Hepatocyte (in vitro differentiated cells): ENCODE results near the gene METTL25B.

Experiments
- EZH2 ChIP-seq: fragments of 200-600 bp; sonication (generic); IDR thresholded peaks from 2 replicates; pipeline ENCODE4 v1.6.1; 2016; ENCODE audit warnings: antibody characterized with exemption, mild to moderate bottlenecking, borderline replicate concordance
- EZH2phosphoT487 ChIP-seq: fragments of 200-600 bp; sonication (generic); IDR thresholded peaks from one replicate; pipeline ENCODE4 v1.6.1; 2018; ENCODE audit warnings: antibody characterized with exemption, mild to moderate bottlenecking, low read depth, moderate library complexity; ENCODE audit not compliant: unreplicated experiment, severe bottlenecking
- TF ChIP-seq, protein P1 (sequence below): fragments of 200-600 bp; sonication (generic); IDR thresholded peaks from 2 replicates; pipeline ENCODE4 v1.5.1; 2016; ENCODE audit warnings: antibody characterized with exemption, mild to moderate bottlenecking; ENCODE audit not compliant: poor library complexity

GRCh38 chr1:156744786-156745419 is 16.6 kb downstream of the METTL25B start:
- TF ChIP-seq EZH2: no peak
- TF ChIP-seq, protein P1, sequence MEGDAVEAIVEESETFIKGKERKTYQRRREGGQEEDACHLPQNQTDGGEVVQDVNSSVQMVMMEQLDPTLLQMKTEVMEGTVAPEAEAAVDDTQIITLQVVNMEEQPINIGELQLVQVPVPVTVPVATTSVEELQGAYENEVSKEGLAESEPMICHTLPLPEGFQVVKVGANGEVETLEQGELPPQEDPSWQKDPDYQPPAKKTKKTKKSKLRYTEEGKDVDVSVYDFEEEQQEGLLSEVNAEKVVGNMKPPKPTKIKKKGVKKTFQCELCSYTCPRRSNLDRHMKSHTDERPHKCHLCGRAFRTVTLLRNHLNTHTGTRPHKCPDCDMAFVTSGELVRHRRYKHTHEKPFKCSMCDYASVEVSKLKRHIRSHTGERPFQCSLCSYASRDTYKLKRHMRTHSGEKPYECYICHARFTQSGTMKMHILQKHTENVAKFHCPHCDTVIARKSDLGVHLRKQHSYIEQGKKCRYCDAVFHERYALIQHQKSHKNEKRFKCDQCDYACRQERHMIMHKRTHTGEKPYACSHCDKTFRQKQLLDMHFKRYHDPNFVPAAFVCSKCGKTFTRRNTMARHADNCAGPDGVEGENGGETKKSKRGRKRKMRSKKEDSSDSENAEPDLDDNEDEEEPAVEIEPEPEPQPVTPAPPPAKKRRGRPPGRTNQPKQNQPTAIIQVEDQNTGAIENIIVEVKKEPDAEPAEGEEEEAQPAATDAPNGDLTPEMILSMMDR: no peak
- TF ChIP-seq EZH2phosphoT487: no peak
